ENCODE data around the gene STT3B.
"Not testable (repeated sequence)": the region's sequence is repeated elsewhere in the genome, so short reads cannot be mapped to it uniquely, and the experiment has no call there.

Gene STT3B

GRCh38 chr3:31581660-31582059, 48.9 kb downstream of the STT3B start:
- no peak for DNase-seq (ENCODE audit: extremely low spot score)
- ChIA-PET CTCF (interaction anchor here (0.9 to 1.4 kb wide), 3 partner anchors 11 to 15 kb away, joined by 3 to 4 read pairs (median 3); no protein-coding TSS in a partner anchor), POLR2A (no interaction called here)
- TF ChIP-seq, protein P1, sequence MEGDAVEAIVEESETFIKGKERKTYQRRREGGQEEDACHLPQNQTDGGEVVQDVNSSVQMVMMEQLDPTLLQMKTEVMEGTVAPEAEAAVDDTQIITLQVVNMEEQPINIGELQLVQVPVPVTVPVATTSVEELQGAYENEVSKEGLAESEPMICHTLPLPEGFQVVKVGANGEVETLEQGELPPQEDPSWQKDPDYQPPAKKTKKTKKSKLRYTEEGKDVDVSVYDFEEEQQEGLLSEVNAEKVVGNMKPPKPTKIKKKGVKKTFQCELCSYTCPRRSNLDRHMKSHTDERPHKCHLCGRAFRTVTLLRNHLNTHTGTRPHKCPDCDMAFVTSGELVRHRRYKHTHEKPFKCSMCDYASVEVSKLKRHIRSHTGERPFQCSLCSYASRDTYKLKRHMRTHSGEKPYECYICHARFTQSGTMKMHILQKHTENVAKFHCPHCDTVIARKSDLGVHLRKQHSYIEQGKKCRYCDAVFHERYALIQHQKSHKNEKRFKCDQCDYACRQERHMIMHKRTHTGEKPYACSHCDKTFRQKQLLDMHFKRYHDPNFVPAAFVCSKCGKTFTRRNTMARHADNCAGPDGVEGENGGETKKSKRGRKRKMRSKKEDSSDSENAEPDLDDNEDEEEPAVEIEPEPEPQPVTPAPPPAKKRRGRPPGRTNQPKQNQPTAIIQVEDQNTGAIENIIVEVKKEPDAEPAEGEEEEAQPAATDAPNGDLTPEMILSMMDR (IDR thresholded peaks at IDR 0.05; ENCODE audit: control extremely low read depth, extremely low read depth, low read depth, missing control alignments) = no peak

DNA sequence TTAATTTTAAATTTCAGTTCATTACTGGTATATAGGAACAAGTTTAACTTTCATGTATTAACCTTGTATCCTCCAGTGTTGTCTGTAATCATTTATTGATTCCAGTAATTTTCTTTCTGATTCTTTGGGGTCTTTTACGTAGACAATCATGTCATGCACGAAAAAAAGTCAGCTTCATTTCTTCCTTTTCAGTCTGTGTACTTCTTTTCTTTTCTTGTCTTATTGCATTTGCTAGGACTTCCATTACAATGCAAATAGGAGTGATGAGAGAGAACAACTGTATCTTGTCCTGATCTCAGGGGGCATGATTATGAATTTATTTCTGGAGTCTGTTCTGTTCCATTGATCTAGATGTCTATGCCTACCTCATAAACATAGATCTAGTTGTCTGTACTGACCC, 56.5 kb downstream of the STT3B start:
- POLR2A ChIA-PET = no interaction called here
- no peak for DNase-seq (ENCODE audit: extremely low spot score)
- CTCF ChIA-PET = no interaction called here
- TF ChIP-seq, protein P1 (IDR thresholded peaks at IDR 0.05; ENCODE audit: control extremely low read depth, extremely low read depth, low read depth, missing control alignments) = no peak

DNA sequence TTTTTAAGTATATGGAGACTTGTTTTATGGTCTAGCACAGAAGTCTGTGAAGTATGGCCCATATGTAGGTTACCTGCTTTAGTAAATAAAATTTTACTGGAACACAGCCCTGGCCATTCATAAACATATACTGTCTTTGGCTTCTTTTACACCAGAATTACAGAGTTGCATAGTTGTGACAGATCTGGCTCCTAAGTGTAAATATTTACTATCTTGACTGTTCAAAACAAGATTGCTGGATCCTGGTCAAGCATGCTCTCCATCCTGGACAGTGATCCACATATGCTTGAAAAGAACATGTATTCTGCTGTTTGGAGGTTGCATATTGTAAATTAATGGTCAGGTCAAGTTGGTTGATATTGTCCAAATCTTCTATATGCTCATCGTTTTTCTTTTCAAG, 57.9 kb downstream of the STT3B start:
- CTCF ChIA-PET = no interaction called here
- TF ChIP-seq, protein P1 (IDR thresholded peaks at IDR 0.05; ENCODE audit: control extremely low read depth, extremely low read depth, low read depth, missing control alignments) = no peak
- no peak for DNase-seq (ENCODE audit: extremely low spot score)
- POLR2A ChIA-PET = no interaction called here

DNA sequence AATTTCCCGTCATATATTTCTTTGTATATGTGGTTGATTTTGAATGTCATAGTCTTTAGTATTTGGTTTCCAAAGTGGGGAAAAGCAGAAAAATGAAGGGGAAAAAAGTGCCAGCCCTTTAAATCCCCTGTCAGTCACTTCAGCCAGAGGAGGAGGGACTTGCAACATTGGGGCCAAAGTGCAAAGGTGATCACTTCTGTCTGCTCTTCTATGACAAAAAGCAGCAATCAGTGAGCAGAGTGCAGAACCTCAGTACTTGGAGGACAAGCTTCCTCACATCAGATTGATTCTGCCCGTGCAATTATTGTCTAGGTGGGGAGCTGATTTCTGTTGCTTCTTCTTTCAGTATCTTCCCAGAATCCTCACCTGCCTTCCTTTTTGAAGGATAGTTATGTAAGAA, 60.0 kb downstream of the STT3B start:
- POLR2A ChIA-PET = no interaction called here
- CTCF ChIA-PET = interaction anchor here (1.4 kb wide), 1 partner anchor 11 kb away, joined by 3 read pairs; no protein-coding TSS in a partner anchor
- TF ChIP-seq, protein P1 (IDR thresholded peaks at IDR 0.05; ENCODE audit: control extremely low read depth, extremely low read depth, low read depth, missing control alignments) = no peak
- no peak for DNase-seq (ENCODE audit: extremely low spot score)

DNA sequence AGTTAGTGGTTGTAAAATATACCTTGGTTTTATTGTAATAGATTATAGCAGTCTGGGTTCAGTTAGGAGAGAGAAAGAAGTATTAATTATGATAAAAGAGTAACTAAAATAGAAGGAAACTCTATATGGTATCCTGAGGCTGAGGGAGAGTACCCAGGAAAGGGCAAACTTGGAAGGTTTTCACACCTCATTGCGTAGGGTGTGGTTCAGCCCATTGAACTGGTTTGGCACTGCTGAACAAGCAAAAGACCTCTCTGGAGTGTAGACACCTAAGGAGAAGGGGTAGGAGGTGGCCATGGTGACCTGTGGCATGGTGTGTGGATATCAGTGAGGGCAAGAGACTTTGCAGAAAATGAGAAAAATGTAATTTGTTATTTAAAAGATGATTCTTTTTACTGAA, 63.5 kb downstream of the STT3B start:
- no peak for DNase-seq (ENCODE audit: extremely low spot score)
- ChIA-PET POLR2A (no interaction called here), CTCF (interaction anchor here (1.3 to 1.7 kb wide), 2 partner anchors 9 kb away, joined by 3 to 5 read pairs; no protein-coding TSS in a partner anchor)
- TF ChIP-seq, protein P1 (IDR thresholded peaks at IDR 0.05; ENCODE audit: control extremely low read depth, extremely low read depth, low read depth, missing control alignments) = no peak

- CTCF ChIA-PET = no interaction called here
- POLR2A ChIA-PET = no interaction called here
- TF ChIP-seq, protein P1 (IDR thresholded peaks at IDR 0.05; ENCODE audit: control extremely low read depth, extremely low read depth, low read depth, missing control alignments) = no peak
- DNase-seq (ENCODE audit: extremely low spot score) = no peak
Measured at GRCh38 chr3:31600431-31600830, 67.7 kb downstream of the STT3B start.

- not testable (repeated sequence) for DNase-seq (ENCODE audit: extremely low spot score)
Measured at GRCh38 chr3:31605333-31605732, 72.6 kb downstream of the STT3B start.

More at GRCh38 chr3:31605333-31605732, 72.6 kb downstream of the STT3B start:
- CTCF ChIA-PET = interaction anchor here (1.6 kb wide), 1 partner anchor 39 kb away, joined by 3 read pairs; no protein-coding TSS in a partner anchor
- POLR2A ChIA-PET = not testable (repeated sequence)

All from GM10248 (cell line).